GM06990 (cell line): Measurements from ENCODE around the gene DCST1.

ENCODE experiments used
- DNase-seq: peaks from one replicate; pipeline ENCODE4 v3.0.0-alpha.2; 2011; ENCODE audit not compliant: insufficient read length; ENCODE audit errors: extremely low read depth
- H3K27me3 ChIP-seq: replicated peaks from 2 replicates; pipeline ENCODE4 v1.6.0; 2011; ENCODE audit warnings: low read length; ENCODE audit not compliant: control insufficient read depth, insufficient read depth
- H3K36me3 ChIP-seq: 2 replicates; pipeline ENCODE4 v1.5.1; 2011; ENCODE audit warnings: low read length; ENCODE audit not compliant: control insufficient read depth, insufficient read depth
- H3K4me3 ChIP-seq: replicated peaks from 2 replicates; pipeline ENCODE4 v1.5.1; 2011; ENCODE audit warnings: low read depth, mild to moderate bottlenecking, control low read depth, low read length
- TF ChIP-seq, protein P1 (sequence below): IDR thresholded peaks from 2 replicates; pipeline ENCODE4 v1.5.1; 2011; ENCODE audit warnings: low read length, control low read depth, mild to moderate bottlenecking, inconsistent platforms; ENCODE audit not compliant: insufficient read depth, poor library complexity, severe bottlenecking

DCST1 gene

DNA sequence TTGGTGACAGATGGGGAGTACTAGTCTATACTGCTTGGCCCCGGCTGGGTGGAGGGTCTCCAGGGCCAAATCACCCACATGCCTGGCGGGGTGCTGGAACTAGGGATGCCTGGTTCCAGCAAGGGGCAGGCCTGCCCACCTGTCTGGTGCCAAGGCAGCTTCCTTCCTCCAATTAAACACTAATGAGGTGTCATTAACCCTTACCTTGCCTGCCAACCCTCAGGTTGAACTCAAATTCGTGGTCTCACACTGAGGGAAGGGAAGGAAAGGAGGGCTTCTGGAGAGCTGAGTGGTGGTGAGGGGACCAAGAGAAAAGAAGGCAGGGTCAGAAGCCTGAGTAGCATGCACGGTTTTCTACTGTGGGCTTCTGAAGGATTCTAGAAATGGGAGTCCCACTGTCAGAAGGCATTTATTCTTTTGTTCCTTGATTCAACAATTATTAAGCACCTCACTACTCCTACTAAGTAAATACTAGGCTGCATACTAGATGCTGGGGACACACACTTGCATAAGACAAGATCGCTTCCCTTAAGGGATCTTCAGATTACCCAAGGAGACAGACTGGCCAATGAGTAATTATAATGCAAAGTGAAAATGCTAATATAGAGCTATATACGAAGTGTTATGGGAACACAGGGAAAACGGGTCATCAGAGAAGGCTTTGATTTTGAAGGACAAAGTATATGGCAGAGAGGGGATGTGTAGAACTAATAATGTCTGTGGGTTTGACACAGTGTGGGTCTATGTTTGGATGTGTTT, 39.1 kb downstream of the DCST1 start:
- TF ChIP-seq, protein P1, sequence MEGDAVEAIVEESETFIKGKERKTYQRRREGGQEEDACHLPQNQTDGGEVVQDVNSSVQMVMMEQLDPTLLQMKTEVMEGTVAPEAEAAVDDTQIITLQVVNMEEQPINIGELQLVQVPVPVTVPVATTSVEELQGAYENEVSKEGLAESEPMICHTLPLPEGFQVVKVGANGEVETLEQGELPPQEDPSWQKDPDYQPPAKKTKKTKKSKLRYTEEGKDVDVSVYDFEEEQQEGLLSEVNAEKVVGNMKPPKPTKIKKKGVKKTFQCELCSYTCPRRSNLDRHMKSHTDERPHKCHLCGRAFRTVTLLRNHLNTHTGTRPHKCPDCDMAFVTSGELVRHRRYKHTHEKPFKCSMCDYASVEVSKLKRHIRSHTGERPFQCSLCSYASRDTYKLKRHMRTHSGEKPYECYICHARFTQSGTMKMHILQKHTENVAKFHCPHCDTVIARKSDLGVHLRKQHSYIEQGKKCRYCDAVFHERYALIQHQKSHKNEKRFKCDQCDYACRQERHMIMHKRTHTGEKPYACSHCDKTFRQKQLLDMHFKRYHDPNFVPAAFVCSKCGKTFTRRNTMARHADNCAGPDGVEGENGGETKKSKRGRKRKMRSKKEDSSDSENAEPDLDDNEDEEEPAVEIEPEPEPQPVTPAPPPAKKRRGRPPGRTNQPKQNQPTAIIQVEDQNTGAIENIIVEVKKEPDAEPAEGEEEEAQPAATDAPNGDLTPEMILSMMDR: no peak
- H3K27me3 ChIP-seq: no peaks in the 10 kb centered on the region
- H3K4me3 ChIP-seq: no peak overlapping the region
- 0 out of 2 replicates have a peak, but pooled peaks cover 2% of the 10 kb centered on the region for H3K36me3 ChIP-seq
- no peak for DNase-seq

DNA sequence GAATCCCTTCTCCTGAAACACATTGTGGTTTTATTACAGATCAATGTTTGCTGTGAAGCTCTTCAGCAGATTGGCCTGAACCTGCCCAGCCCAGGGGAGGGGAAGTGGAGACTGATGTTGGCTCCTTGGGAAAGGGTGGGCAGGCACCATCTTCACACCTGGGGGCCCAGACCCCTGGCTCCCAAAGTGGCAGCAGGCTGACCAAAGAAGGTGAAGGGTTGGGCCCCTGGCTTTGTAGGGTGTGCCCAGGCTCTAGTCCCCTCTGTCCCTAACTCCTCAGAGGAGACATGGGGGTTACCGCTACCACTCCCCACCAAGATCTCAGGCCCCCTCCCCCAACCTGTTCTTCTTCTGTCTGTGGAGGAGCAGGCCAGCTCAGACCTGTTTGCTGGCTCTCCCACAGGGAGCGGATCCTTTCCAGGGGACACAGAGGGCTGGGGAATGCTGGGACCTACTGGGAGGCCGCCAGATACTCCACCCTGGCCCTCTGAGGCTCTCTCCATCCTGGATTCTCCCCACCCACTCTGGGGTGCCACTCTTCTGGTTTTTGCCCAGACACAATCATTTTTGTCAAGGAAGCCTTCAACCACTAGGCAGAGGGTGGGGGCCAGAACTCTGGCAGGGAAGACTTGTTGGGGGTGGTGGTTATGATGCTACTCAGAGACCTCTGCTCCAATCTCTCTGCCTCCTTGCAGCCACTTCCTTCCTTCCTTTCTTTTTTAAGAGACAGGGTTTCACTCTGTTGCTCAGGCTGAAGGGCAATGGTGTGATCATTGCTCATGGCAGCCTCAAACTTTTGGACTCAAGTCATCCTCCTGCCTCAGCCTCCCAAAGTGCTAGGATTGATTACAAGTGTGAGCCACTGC, 40.0 kb downstream of the DCST1 start:
- Histone ChIP-seq H3K36me3 (0 out of 2 replicates have a peak, but pooled peaks cover 2% of the 10 kb centered on the region), H3K4me3 (no peak overlapping the region), H3K27me3 (no peaks in the 10 kb centered on the region)
- no peak for DNase-seq
- TF ChIP-seq, protein P1: no peak

DNA sequence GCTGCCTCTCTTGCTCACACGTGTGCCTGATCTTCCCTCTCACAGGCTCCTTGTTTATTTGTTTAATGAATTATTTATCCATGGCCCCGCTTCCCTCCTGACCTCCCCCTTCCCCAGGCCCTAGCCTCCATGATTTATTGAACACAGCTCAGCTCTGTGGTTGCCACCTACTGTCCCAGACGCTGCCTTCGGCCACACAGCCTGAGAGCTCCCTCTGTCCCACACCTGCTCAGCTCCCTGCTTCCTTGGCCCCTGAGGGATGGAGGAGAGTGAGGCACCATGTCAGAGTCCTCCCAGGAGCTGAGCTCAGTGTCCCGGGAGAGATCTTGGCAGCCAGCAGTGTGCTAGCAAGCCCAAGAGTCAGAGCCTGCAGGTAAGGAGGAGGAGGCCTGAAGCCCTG, 41.9 kb downstream of the DCST1 start:
- H3K27me3 ChIP-seq: peaks cover 3% of the 10 kb centered on the region; the same call in 1 of the 2 replicates
- DNase-seq: no peak
- TF ChIP-seq, protein P1: no peak

DNA sequence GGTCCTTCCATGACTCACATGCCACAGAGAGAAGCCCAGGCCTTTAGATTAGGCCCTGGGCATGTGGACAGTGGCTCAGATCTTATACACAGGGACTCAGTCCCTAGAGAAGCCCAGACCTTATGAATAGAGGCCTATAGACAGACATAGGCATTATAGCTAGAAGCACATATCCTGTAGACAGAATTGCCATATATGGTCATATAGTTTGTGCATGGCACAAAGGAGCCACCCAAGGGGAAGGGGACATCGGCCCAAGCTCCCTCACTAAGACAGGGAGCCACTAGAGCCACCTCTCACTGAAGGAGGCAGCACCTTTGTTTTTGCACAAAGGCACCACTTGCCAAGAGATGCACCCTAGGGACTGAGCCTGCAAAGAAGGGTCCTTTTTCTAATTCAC, 42.7 kb downstream of the DCST1 start:
- TF ChIP-seq, protein P1: no peak
- peaks cover 3% of the 10 kb centered on the region for H3K27me3 ChIP-seq

More for the DNA sequence above, 41.9 kb downstream of the DCST1 start:
- H3K36me3 ChIP-seq: no peaks in the 10 kb centered on the region
- no peak overlapping the region for H3K4me3 ChIP-seq

DNA sequence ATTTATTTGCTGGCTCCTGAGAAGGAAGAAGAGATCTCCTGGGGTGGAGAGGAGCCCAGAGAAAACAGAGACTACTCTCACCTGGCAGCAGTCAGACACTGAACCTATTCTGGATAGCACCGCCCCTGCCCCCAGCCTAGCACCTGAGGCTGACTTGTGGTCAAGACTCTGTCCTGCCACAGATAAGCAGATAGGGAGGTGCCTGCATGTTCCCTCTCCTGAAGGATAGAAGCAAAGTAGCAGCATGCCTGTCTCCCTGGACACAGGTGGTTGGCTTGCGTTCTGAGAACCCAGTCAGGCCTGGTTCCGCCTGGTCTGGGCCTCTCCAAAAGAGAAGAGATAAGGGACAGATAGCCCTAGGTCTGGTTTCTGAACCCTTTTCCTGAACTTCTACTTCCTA, 43.7 kb downstream of the DCST1 start:
- TF ChIP-seq, protein P1: no peak
- no peaks in the 10 kb centered on the region for H3K36me3 ChIP-seq
- DNase-seq: no peak
- H3K4me3 ChIP-seq: no peak overlapping the region
- H3K27me3 ChIP-seq: peaks cover 3% of the 10 kb centered on the region

More for the DNA sequence above, 42.7 kb downstream of the DCST1 start:
- DNase-seq: no peak
- Histone ChIP-seq H3K4me3 (no peak overlapping the region), H3K36me3 (no peaks in the 10 kb centered on the region)
